ENCODE results near the gene GRB10. TPM values are rescaled to one million over a fixed set of nuclear protein-coding genes. Genes with fewer than 3 reads are reported as not detected.

GRB10 gene
- total and polyA plus RNA-seq, 4 donors = 11.6 to 68.6 (median 41.0) TPM

DNA sequence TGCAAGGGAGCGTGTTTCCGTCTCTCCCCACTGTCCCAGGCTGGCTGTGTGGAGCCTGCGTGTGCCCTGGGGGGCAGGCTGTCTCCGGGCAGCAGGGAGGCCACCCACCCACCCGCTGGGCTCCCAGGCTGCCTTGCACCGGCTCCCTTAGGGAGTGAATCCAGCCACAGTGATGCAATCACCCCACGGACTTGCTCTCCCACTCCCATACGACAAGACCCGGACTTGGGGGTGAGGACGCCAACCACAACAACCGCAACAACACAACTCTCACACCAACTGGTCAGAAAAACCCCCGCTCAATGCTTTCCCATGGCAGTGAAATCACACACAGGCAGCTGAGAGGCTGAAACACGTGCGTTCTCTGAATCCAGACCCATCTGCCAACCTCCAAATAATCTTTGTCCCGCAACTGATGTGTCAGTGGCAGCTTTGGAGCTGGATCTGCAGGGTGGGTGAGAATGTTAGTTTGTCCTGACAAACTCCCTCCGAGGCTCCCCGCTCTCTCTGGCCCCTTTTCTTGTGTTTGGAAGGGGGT lies 154.8 kb downstream of the GRB10 start:
- ATAC-seq (ENCODE audit: insufficient read depth, low FRiP score) (no peak), DNase-seq (no peak)
- no peak for TF ChIP-seq CTCF (IDR thresholded peaks at IDR 0.05; ENCODE audit: control extremely low read depth, extremely low read depth)

GRCh38 chr7:50626286-50626685 lies 156.4 kb downstream of the GRB10 start:
- Histone ChIP-seq H3K36me3 (ENCODE audit: control insufficient read depth in 4 of 4, insufficient read depth in 4 of 4, low read length in 4 of 4) (peaks cover 0 to 8% (median 0%) of the 10 kb centered on the region in 4 donors), H3K9ac (ENCODE audit: insufficient read depth in 1 of 2, low read length in 2 of 2) (no peak overlapping the region), H3K27ac (ENCODE audit: low read depth in 1 of 2, low read length in 1 of 2) (no peak overlapping the region), H3K27me3 (ENCODE audit: control insufficient read depth in 3 of 3, insufficient read depth in 3 of 3, low read length in 2 of 3) (no peaks in the 10 kb centered on the region), H3K4me3 (no peak overlapping the region), H3K9me3 (ENCODE audit: control insufficient read depth in 4 of 4, insufficient read depth in 3 of 4, low read length in 3 of 4) (no peaks in the 10 kb centered on the region), H3K4me1 (ENCODE audit: control insufficient read depth in 5 of 5, insufficient read depth in 5 of 5, low read length in 5 of 5) (peaks cover 0 to 4% (median 0%) of the 10 kb centered on the region in 5 donors)
- no peak for TF ChIP-seq CTCF (IDR thresholded peaks at IDR 0.05; ENCODE audit: control extremely low read depth, extremely low read depth)
- DNase-seq (no peak), ATAC-seq (ENCODE audit: insufficient read depth, low FRiP score) (no peak)
- 90 to 100% methylated on average over 3 of the region's 3 CpGs for WGBS, 2 donors

More for the DNA sequence above, 154.8 kb downstream of the GRB10 start:
- peaks cover 0 to 6% (median 0%) of the 10 kb centered on the region in 5 donors for H3K4me1 ChIP-seq (ENCODE audit: control insufficient read depth in 5 of 5, insufficient read depth in 5 of 5, low read length in 5 of 5)
- H3K27me3 ChIP-seq (ENCODE audit: control insufficient read depth in 3 of 3, insufficient read depth in 3 of 3, low read length in 2 of 3) = no peaks in the 10 kb centered on the region
- WGBS, 2 donors = 87 to 89% methylated on average over 17 of the region's 17 CpGs
- no peaks in the 10 kb centered on the region for H3K9me3 ChIP-seq (ENCODE audit: control insufficient read depth in 4 of 4, insufficient read depth in 3 of 4, low read length in 3 of 4)
- peaks cover 0 to 8% (median 0%) of the 10 kb centered on the region in 4 donors for H3K36me3 ChIP-seq (ENCODE audit: control insufficient read depth in 4 of 4, insufficient read depth in 4 of 4, low read length in 4 of 4)
- peak overlapping the region in 1 of 2 donors; percentile 11 for H3K27ac ChIP-seq (ENCODE audit: low read depth in 1 of 2, low read length in 1 of 2)
- no peak overlapping the region for H3K4me3 ChIP-seq
- H3K9ac ChIP-seq (ENCODE audit: insufficient read depth in 1 of 2, low read length in 2 of 2) = no peak overlapping the region

GRCh38 chr7:50625360-50625759 lies 157.3 kb downstream of the GRB10 start:
- no peaks in the 10 kb centered on the region for H3K27me3 ChIP-seq (ENCODE audit: control insufficient read depth in 3 of 3, insufficient read depth in 3 of 3, low read length in 2 of 3)
- H3K9me3 ChIP-seq (ENCODE audit: control insufficient read depth in 4 of 4, insufficient read depth in 3 of 4, low read length in 3 of 4) = no peaks in the 10 kb centered on the region
- H3K36me3 ChIP-seq (ENCODE audit: control insufficient read depth in 4 of 4, insufficient read depth in 4 of 4, low read length in 4 of 4) = peaks cover 0 to 8% (median 0%) of the 10 kb centered on the region in 4 donors
- no peak overlapping the region for H3K9ac ChIP-seq (ENCODE audit: insufficient read depth in 1 of 2, low read length in 2 of 2)
- no peak overlapping the region for H3K4me3 ChIP-seq
- no peak for DNase-seq
- TF ChIP-seq CTCF (IDR thresholded peaks at IDR 0.05; ENCODE audit: control extremely low read depth, extremely low read depth) = no peak
- peaks cover 0 to 4% (median 0%) of the 10 kb centered on the region in 5 donors for H3K4me1 ChIP-seq (ENCODE audit: control insufficient read depth in 5 of 5, insufficient read depth in 5 of 5, low read length in 5 of 5)
- ATAC-seq (ENCODE audit: insufficient read depth, low FRiP score) = no peak
- H3K27ac ChIP-seq (ENCODE audit: low read depth in 1 of 2, low read length in 1 of 2) = no peak overlapping the region
- WGBS, 2 donors = 79 to 86% methylated on average over 5 of the region's 5 CpGs

DNA sequence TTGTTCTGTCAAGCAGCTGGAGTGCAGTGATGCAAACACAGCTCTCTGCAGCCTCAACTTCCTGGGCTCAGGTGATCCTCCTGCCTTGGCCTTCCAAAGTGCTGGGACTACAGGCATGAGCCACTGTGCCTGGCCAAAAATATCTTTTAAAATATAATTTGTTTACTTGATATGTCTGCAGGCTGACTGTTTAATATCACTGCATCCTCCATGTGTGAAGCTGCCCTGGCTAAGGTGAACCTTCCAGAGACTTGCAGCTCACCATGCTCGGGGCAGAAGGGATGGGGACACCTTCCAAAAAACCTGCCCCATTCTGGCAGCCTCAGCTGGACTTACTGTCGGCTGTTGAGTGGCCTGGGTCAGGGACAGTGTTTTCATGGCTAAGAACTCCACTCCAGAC lies 159.9 kb downstream of the GRB10 start:
- Histone ChIP-seq H3K4me1 (ENCODE audit: control insufficient read depth in 5 of 5, insufficient read depth in 5 of 5, low read length in 5 of 5) (peaks cover 0 to 6% (median 0%) of the 10 kb centered on the region in 5 donors), H3K4me3 (no peak overlapping the region), H3K36me3 (ENCODE audit: control insufficient read depth in 4 of 4, insufficient read depth in 4 of 4, low read length in 4 of 4) (peaks cover 0 to 8% (median 0%) of the 10 kb centered on the region in 4 donors), H3K9me3 (ENCODE audit: control insufficient read depth in 4 of 4, insufficient read depth in 3 of 4, low read length in 3 of 4) (no peaks in the 10 kb centered on the region), H3K27ac (ENCODE audit: low read depth in 1 of 2, low read length in 1 of 2) (peak overlapping the region in 1 of 2 donors; percentile 30), H3K9ac (ENCODE audit: insufficient read depth in 1 of 2, low read length in 2 of 2) (no peak overlapping the region), H3K27me3 (ENCODE audit: control insufficient read depth in 3 of 3, insufficient read depth in 3 of 3, low read length in 2 of 3) (no peaks in the 10 kb centered on the region)
- TF ChIP-seq CTCF (IDR thresholded peaks at IDR 0.05; ENCODE audit: control extremely low read depth, extremely low read depth) = no peak
- WGBS, 2 donors = 86 to 93% methylated on average over 2 of the region's 2 CpGs
- ATAC-seq (ENCODE audit: insufficient read depth, low FRiP score) (no peak), DNase-seq (no peak)

Data from lung (tissue), 12 donors.